ENCODE measurements around the gene YPEL2. TPM values are rescaled to one million over a fixed set of nuclear protein-coding genes. Genes with fewer than 3 reads are reported as not detected.

The YPEL2 gene
- total and polyA plus RNA-seq, 2 of the 13 experiments (the other 11 are each of a cell fraction or from before 2014, with no cell fraction given), result 8.5 to 21.1 TPM

DNA sequence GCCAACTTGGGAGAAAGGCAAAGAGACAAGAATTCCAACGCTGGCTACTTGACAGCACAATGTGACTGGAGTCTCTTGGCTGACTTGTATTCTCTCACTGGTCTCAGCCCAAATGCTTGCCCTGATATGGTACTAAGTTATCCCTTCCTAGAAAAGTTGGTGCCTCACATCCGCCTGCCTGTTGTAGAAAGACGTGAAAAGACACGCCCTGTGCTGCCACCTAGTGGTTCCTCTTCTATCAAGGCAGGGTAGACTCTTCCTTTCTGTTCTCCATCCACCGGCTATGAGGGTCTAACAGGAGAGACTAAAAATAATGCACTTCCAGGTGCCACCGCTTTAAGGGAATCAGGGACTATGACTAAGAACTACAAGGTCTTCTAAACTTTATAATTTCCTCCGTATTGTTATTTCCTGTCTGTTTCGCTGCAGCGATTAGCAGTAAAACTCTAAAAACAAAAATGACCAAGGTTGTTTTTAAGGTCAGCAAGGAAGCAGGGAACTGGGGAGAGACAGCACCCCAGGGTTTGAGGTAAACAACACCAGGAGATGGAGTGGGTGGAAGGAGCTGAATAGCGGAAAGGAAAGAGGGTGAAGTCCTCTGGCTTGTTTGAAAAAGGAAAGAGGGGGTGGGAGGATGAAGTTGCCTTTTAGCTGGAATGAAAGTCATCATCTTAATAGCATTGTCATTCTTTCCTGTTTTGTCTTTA is 109.5 kb downstream of the YPEL2 start (continued):
- TF ChIP-seq, protein P1, sequence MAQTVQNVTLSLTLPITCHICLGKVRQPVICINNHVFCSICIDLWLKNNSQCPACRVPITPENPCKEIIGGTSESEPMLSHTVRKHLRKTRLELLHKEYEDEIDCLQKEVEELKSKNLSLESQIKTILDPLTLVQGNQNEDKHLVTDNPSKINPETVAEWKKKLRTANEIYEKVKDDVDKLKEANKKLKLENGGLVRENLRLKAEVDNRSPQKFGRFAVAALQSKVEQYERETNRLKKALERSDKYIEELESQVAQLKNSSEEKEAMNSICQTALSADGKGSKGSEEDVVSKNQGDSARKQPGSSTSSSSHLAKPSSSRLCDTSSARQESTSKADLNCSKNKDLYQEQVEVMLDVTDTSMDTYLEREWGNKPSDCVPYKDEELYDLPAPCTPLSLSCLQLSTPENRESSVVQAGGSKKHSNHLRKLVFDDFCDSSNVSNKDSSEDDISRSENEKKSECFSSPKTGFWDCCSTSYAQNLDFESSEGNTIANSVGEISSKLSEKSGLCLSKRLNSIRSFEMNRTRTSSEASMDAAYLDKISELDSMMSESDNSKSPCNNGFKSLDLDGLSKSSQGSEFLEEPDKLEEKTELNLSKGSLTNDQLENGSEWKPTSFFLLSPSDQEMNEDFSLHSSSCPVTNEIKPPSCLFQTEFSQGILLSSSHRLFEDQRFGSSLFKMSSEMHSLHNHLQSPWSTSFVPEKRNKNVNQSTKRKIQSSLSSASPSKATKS (CRISPR knock-in tag; IDR thresholded peaks at IDR 0.05), result no peak
- no peak for TF ChIP-seq HOXA9 (CRISPR knock-in tag; IDR thresholded peaks at IDR 0.05; ENCODE audit: borderline replicate concordance)
- TF ChIP-seq SATB2 (CRISPR knock-in tag; IDR thresholded peaks at IDR 0.05), result no peak
- TF ChIP-seq NFRKB (IDR thresholded peaks at IDR 0.05), result no peak
- TF ChIP-seq NFKBIZ (CRISPR knock-in tag; IDR thresholded peaks at IDR 0.05), result no peak
- TF ChIP-seq, protein P2, sequence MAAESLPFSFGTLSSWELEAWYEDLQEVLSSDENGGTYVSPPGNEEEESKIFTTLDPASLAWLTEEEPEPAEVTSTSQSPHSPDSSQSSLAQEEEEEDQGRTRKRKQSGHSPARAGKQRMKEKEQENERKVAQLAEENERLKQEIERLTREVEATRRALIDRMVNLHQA (CRISPR knock-in tag; IDR thresholded peaks at IDR 0.05), result no peak
- TF ChIP-seq RARG (CRISPR knock-in tag; IDR thresholded peaks at IDR 0.05; ENCODE audit: low read depth), result no peak
- TF ChIP-seq TEAD2 (CRISPR knock-in tag; IDR thresholded peaks at IDR 0.05), result no peak
- TF ChIP-seq HMGA1 (CRISPR knock-in tag; conservative IDR thresholded peaks at IDR 0.05), result no peak
- no peak for TF ChIP-seq ZNF367 (CRISPR knock-in tag; IDR thresholded peaks at IDR 0.05; ENCODE audit: borderline replicate concordance)
- no peak for TF ChIP-seq ATF7 (IDR thresholded peaks at IDR 0.05)
- no peak for TF ChIP-seq ATF7 (CRISPR knock-in tag; IDR thresholded peaks at IDR 0.05)
- TF ChIP-seq ZNF644 (CRISPR knock-in tag; IDR thresholded peaks at IDR 0.05; ENCODE audit: low read depth), result no peak
- TF ChIP-seq ZSCAN29 (CRISPR knock-in tag; conservative IDR thresholded peaks at IDR 0.05), result no peak
- TF ChIP-seq, protein P3, sequence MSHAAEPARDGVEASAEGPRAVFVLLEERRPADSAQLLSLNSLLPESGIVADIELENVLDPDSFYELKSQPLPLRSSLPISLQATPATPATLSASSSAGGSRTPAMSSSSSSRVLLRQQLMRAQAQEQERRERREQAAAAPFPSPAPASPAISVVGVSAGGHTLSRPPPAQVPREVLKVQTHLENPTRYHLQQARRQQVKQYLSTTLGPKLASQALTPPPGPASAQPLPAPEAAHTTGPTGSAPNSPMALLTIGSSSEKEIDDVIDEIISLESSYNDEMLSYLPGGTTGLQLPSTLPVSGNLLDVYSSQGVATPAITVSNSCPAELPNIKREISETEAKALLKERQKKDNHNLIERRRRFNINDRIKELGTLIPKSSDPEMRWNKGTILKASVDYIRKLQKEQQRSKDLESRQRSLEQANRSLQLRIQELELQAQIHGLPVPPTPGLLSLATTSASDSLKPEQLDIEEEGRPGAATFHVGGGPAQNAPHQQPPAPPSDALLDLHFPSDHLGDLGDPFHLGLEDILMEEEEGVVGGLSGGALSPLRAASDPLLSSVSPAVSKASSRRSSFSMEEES (CRISPR knock-in tag; IDR thresholded peaks at IDR 0.05), result no peak
- TF ChIP-seq, protein P4, sequence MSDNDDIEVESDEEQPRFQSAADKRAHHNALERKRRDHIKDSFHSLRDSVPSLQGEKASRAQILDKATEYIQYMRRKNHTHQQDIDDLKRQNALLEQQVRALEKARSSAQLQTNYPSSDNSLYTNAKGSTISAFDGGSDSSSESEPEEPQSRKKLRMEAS (IDR thresholded peaks at IDR 0.05), result no peak
- no peak for TF ChIP-seq TAF15 (IDR thresholded peaks at IDR 0.05; ENCODE audit: low read depth, low read length, poor library complexity, severe bottlenecking)
- TF ChIP-seq ZNF564 (CRISPR knock-in tag; IDR thresholded peaks at IDR 0.05), result no peak
- no peak; the same call in 1 of the 2 replicates for TF ChIP-seq ZNF709 (CRISPR knock-in tag; IDR thresholded peaks at IDR 0.05)
- TF ChIP-seq, protein P5, sequence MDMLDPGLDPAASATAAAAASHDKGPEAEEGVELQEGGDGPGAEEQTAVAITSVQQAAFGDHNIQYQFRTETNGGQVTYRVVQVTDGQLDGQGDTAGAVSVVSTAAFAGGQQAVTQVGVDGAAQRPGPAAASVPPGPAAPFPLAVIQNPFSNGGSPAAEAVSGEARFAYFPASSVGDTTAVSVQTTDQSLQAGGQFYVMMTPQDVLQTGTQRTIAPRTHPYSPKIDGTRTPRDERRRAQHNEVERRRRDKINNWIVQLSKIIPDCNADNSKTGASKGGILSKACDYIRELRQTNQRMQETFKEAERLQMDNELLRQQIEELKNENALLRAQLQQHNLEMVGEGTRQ (IDR thresholded peaks at IDR 0.05; ENCODE audit: low read depth, low read length), result no peak
- TF ChIP-seq, protein P5 (CRISPR knock-in tag; IDR thresholded peaks at IDR 0.05; ENCODE audit: borderline replicate concordance), result no peak
- TF ChIP-seq ZNF777 (CRISPR knock-in tag; IDR thresholded peaks at IDR 0.05), result no peak
- TF ChIP-seq YEATS4 (CRISPR knock-in tag; IDR thresholded peaks at IDR 0.05; ENCODE audit: borderline replicate concordance), result no peak
- no peak for TF ChIP-seq ZSCAN30 (CRISPR knock-in tag; IDR thresholded peaks at IDR 0.05)
- TF ChIP-seq SP1 (IDR thresholded peaks at IDR 0.05), result no peak
- TF ChIP-seq SP1 (CRISPR knock-in tag; IDR thresholded peaks at IDR 0.05), result no peak
- TF ChIP-seq HOXD1 (CRISPR knock-in tag; IDR thresholded peaks at IDR 0.05), result no peak
- TF ChIP-seq RBM39 (IDR thresholded peaks at IDR 0.05; ENCODE audit: low read depth, low read length, poor library complexity, severe bottlenecking), result no peak
